Kidney epithelial cell (primary cell): Measurements from ENCODE around the gene EXOC3L4. TPM values are rescaled to one million over a fixed set of nuclear protein-coding genes. Genes with fewer than 3 reads are reported as not detected.

Experiments used
- DNase-seq: peaks from one replicate; pipeline ENCODE4 v3.0.0-alpha.2; 2010; ENCODE audit warnings: low read depth
- H3K27me3 ChIP-seq: 2 replicates; pipeline ENCODE4 v1.6.0; 2011; ENCODE audit warnings: low read length; ENCODE audit not compliant: control insufficient read depth, insufficient read depth
- H3K36me3 ChIP-seq: 2 replicates; pipeline ENCODE4 v1.5.1; 2011; ENCODE audit warnings: low read length; ENCODE audit not compliant: control insufficient read depth, insufficient read depth
- H3K4me3 ChIP-seq: 2 replicates; pipeline ENCODE4 v1.5.1; 2011; ENCODE audit warnings: low read depth, mild to moderate bottlenecking, control low read depth, low read length
- CTCF ChIP-seq: IDR thresholded peaks from 2 replicates; pipeline ENCODE4 v1.5.1; 2011; ENCODE audit warnings: mild to moderate bottlenecking, moderate library complexity, low read length, control low read depth, inconsistent platforms; ENCODE audit not compliant: insufficient read depth, poor library complexity, severe bottlenecking
- total RNA-seq: library from RNA; depleted of rRNA; stranded (reverse); fragments of >200 nt; gene quantifications from 2 replicates; pipeline ENCODE4 v1.2.3, GENCODE V29; 2015

Gene EXOC3L4
- total RNA-seq, 1 donor from 2014 or later = 0.46 TPM

- DNase-seq = peak; percentile 86
- no peak overlapping the region for H3K4me3 ChIP-seq
- TF ChIP-seq CTCF = no peak
- H3K36me3 ChIP-seq = no peaks in the 10 kb centered on the region
- no peaks in the 10 kb centered on the region for H3K27me3 ChIP-seq
These were observed 46.0 kb downstream of the EXOC3L4 start for GRCh38 chr14:103140316-103141109.

GRCh38 chr14:103141117-103141796 lies 46.7 kb downstream of the EXOC3L4 start:
- H3K27me3 ChIP-seq = no peaks in the 10 kb centered on the region
- H3K4me3 ChIP-seq = no peak overlapping the region
- H3K36me3 ChIP-seq = no peaks in the 10 kb centered on the region
- TF ChIP-seq CTCF = peak; percentile 77
- DNase-seq = no peak

GRCh38 chr14:103142026-103142425 lies 47.5 kb downstream of the EXOC3L4 start:
- no peaks in the 10 kb centered on the region for H3K36me3 ChIP-seq
- H3K4me3 ChIP-seq = no peak overlapping the region
- no peak for TF ChIP-seq CTCF
- no peaks in the 10 kb centered on the region for H3K27me3 ChIP-seq
- DNase-seq = no peak

- H3K4me3 ChIP-seq = no peak overlapping the region
- no peak for DNase-seq
- H3K36me3 ChIP-seq = no peaks in the 10 kb centered on the region
- no peak for TF ChIP-seq CTCF
- H3K27me3 ChIP-seq = no peaks in the 10 kb centered on the region
These were observed 48.3 kb downstream of the EXOC3L4 start for GRCh38 chr14:103142721-103143302.

- no peak overlapping the region for H3K4me3 ChIP-seq
- no peaks in the 10 kb centered on the region for H3K36me3 ChIP-seq
- no peaks in the 10 kb centered on the region for H3K27me3 ChIP-seq
- TF ChIP-seq CTCF = no peak
- DNase-seq = no peak
These were observed 49.0 kb downstream of the EXOC3L4 start for GRCh38 chr14:103143506-103143905.
